Colonic mucosa (tissue), 4 donors: ENCODE measurements around the gene CADPS2. TPM values are rescaled to one million over a fixed set of nuclear protein-coding genes. Genes with fewer than 3 reads are reported as not detected.

Source experiments
- DNase-seq: peaks from one replicate; pipeline ENCODE4 v3.0.0-alpha.2; 2020
- H3K27ac ChIP-seq: fragments of 200-600 bp; one replicate; pipeline ENCODE4 v1.8.0; 2021
- H3K27me3 ChIP-seq: fragments of 200-600 bp; one replicate; pipeline ENCODE4 v1.8.0; 2021
- H3K36me3 ChIP-seq: fragments of 200-600 bp; one replicate; pipeline ENCODE4 v1.8.0; 2021
- H3K4me1 ChIP-seq: fragments of 200-600 bp; one replicate; pipeline ENCODE4 v1.8.0; 2021; ENCODE audit warnings: mild to moderate bottlenecking
- H3K4me3 ChIP-seq: fragments of 200-600 bp; one replicate; pipeline ENCODE4 v1.8.0; 2021
- H3K9ac ChIP-seq, 2 donors: one replicate each; pipeline ENCODE4 v1.7.0; 2013; ENCODE audit warnings: control low read depth in 2 of 2, low read depth in 2 of 2, low read length in 2 of 2
- H3K9me3 ChIP-seq: fragments of 200-600 bp; one replicate; pipeline ENCODE4 v1.8.0; 2021
- CTCF ChIP-seq: fragments of 200-600 bp; IDR thresholded peaks from one replicate; pipeline ENCODE4 v1.8.0; 2022; ENCODE audit warnings: antibody characterized with exemption, mild to moderate bottlenecking
- intact Hi-C: fragments of 100-400 bp; cut with DNase I; formaldehyde crosslinking; loops from one replicate; pipeline ENCODE4 v1.14.1; 2022
- total RNA-seq, 2 donors: library from RNA; stranded (reverse); fragmentation: NEBNext Ultra II Directional in 1 of 2; extraction: Animal tissue kit (Norgen Biotek cat#: 25700) in 1 of 2; gene quantifications; one replicate each; pipeline ENCODE4 v1.2.1, GENCODE V29; 2021
- donor health status: healthy.
- donor health status: DM: no; HTN: no; CAD: no.
- donor health status: DM: no; HTN: no; CAD: no.

CADPS2 gene
- total RNA-seq, 2 donors from 2014 or later, result 13.6 to 15.2 TPM

GRCh38 chr7:122556873-122557542, 329.3 kb downstream of the CADPS2 start:
- TF ChIP-seq CTCF, result no peak
- Histone ChIP-seq H3K9ac (no peak overlapping the region), H3K27ac (no peak overlapping the region), H3K4me1 (no peaks in the 10 kb centered on the region), H3K9me3 (no peaks in the 10 kb centered on the region), H3K4me3 (no peak overlapping the region), H3K27me3 (no peaks in the 10 kb centered on the region), H3K36me3 (no peaks in the 10 kb centered on the region)
- intact Hi-C loops, result no loop called here
- DNase-seq, result no peak

- no peak for TF ChIP-seq CTCF
- DNase-seq, result no peak
- intact Hi-C loops, result no loop called here
- no peaks in the 10 kb centered on the region for H3K36me3 ChIP-seq
- H3K4me1 ChIP-seq, result no peaks in the 10 kb centered on the region
- H3K27me3 ChIP-seq, result no peaks in the 10 kb centered on the region
- H3K4me3 ChIP-seq, result no peak overlapping the region
- H3K9me3 ChIP-seq, result no peaks in the 10 kb centered on the region
- no peak overlapping the region for H3K27ac ChIP-seq
- no peak overlapping the region for H3K9ac ChIP-seq
These were observed 330.0 kb downstream of the CADPS2 start for GRCh38 chr7:122556219-122556618.

- Histone ChIP-seq H3K27ac (no peak overlapping the region), H3K27me3 (no peaks in the 10 kb centered on the region), H3K4me1 (no peaks in the 10 kb centered on the region), H3K36me3 (no peaks in the 10 kb centered on the region), H3K9ac (no peak overlapping the region), H3K9me3 (no peaks in the 10 kb centered on the region), H3K4me3 (no peak overlapping the region)
- no peak for DNase-seq
- intact Hi-C loops, result no loop called here
- no peak for TF ChIP-seq CTCF
These were observed 332.5 kb downstream of the CADPS2 start for GRCh38 chr7:122553761-122554160.

- no peak for TF ChIP-seq CTCF
- intact Hi-C loops, result no loop called here
- Histone ChIP-seq H3K27ac (no peak overlapping the region), H3K4me3 (no peak overlapping the region), H3K4me1 (no peaks in the 10 kb centered on the region), H3K9ac (no peak overlapping the region), H3K36me3 (no peaks in the 10 kb centered on the region), H3K27me3 (no peaks in the 10 kb centered on the region), H3K9me3 (no peaks in the 10 kb centered on the region)
- DNase-seq, result no peak
These were observed 333.5 kb downstream of the CADPS2 start for GRCh38 chr7:122552769-122553168.

- Histone ChIP-seq H3K36me3 (no peaks in the 10 kb centered on the region), H3K27ac (no peak overlapping the region), H3K9me3 (no peaks in the 10 kb centered on the region), H3K4me1 (no peaks in the 10 kb centered on the region), H3K27me3 (no peaks in the 10 kb centered on the region), H3K4me3 (no peak overlapping the region), H3K9ac (no peak overlapping the region)
- intact Hi-C loops, result no loop called here
- no peak for DNase-seq
- TF ChIP-seq CTCF, result no peak
These were observed 335.7 kb downstream of the CADPS2 start for GRCh38 chr7:122550545-122550944.
